ENCODE measurements around the gene PRRC2A.

- TF ChIP-seq PKNOX1 (IDR thresholded peaks at IDR 0.05) = no peak
- no peak for TF ChIP-seq FOXM1 (IDR thresholded peaks at IDR 0.05; ENCODE audit: borderline replicate concordance)
- TF ChIP-seq TARDBP (IDR thresholded peaks at IDR 0.05) = no peak
- no peak for TF ChIP-seq SP1 (IDR thresholded peaks at IDR 0.05)
Observed at GRCh38 chr6:31578184-31579118, 42.1 kb upstream of the PRRC2A start.
